Suprapubic skin (tissue), 4 donors: Measurements from ENCODE around the gene GSTM2. TPM values are rescaled to one million over a fixed set of nuclear protein-coding genes. Genes with fewer than 3 reads are reported as not detected.

Experiments used
- DNase-seq, 2 donors: peaks; one replicate each; pipeline ENCODE4 v3.0.0-alpha.2; 2019; ENCODE audit warnings: low spot score in 2 of 2
- H3K27ac ChIP-seq: fragments of 200-600 bp; sonication (generic); one replicate; pipeline ENCODE4 v1.5.1; 2019
- H3K27me3 ChIP-seq: fragments of 200-600 bp; sonication (generic); one replicate; pipeline ENCODE4 v1.5.1; 2019
- H3K36me3 ChIP-seq: fragments of 200-600 bp; sonication (generic); one replicate; pipeline ENCODE4 v1.5.1; 2019
- H3K4me1 ChIP-seq: fragments of 200-600 bp; sonication (generic); one replicate; pipeline ENCODE4 v1.5.1; 2019
- H3K4me3 ChIP-seq: fragments of 200-600 bp; sonication (generic); one replicate; pipeline ENCODE4 v1.5.1; 2019; ENCODE audit warnings: mild to moderate bottlenecking
- H3K9me3 ChIP-seq: fragments of 200-600 bp; sonication (generic); one replicate; pipeline ENCODE4 v1.5.1; 2019
- CTCF ChIP-seq, 2 donors: fragments of 200-600 bp in 1 of 2; fragments of 450-650 bp in 1 of 2; sonication (generic) in 1 of 2; IDR thresholded peaks; one replicate each; pipeline ENCODE4 v1.5.1; 2016 to 2019; ENCODE audit warnings: antibody characterized with exemption in 2 of 2, mild to moderate bottlenecking in 1 of 2, moderate library complexity in 1 of 2
- EP300 ChIP-seq: sonication (generic); formaldehyde crosslinking; IDR thresholded peaks from one replicate; pipeline ENCODE4 v1.6.1; 2017; ENCODE audit warnings: antibody characterized with exemption
- POLR2A ChIP-seq, 2 donors: fragments of 450-650 bp; IDR thresholded peaks; one replicate each; pipeline ENCODE4 v1.6.1; 2017; ENCODE audit warnings: antibody characterized with exemption in 2 of 2, mild to moderate bottlenecking in 2 of 2, moderate library complexity in 2 of 2
- POLR2AphosphoS5 ChIP-seq, 3 donors: sonication (generic); formaldehyde crosslinking; IDR thresholded peaks; one replicate each; pipeline ENCODE4 v1.6.1; 2017; ENCODE audit warnings: antibody characterized with exemption in 3 of 3
- whole genome bisulfite sequencing: methylation state at CpG from one replicate; pipeline ENCODE4 v1.1.5; 2018; 5-methylcytosine and 5-hydroxymethylcytosine counted together
- total RNA-seq, 4 donors: library from RNA; depleted of rRNA; stranded (reverse); fragments of >200 nt; gene quantifications; one replicate each; pipeline ENCODE4 v1.1.0, GENCODE V29; 2016

The GSTM2 gene
- total RNA-seq, 4 donors from 2014 or later = 103 to 366 (median 186) TPM

- Histone ChIP-seq H3K36me3 (no peaks in the 10 kb centered on the region), H3K4me1 (peaks cover 28% of the 10 kb centered on the region), H3K4me3 (peak overlapping the region; percentile 30), H3K9me3 (no peaks in the 10 kb centered on the region), H3K27ac (no peak overlapping the region), H3K27me3 (no peaks in the 10 kb centered on the region)
- TF ChIP-seq POLR2AphosphoS5 (IDR thresholded peaks at IDR 0.05) (no peak), EP300 (no peak), POLR2A (IDR thresholded peaks at IDR 0.05) (no peak), CTCF (IDR thresholded peaks at IDR 0.05) (no peak)
- no peak for DNase-seq
- WGBS = 56% methylated on average over 5 of the region's 22 CpGs
Observed at GRCh38 chr1:109712321-109712864, 44.5 kb downstream of the GSTM2 start.

GRCh38 chr1:109713636-109714035 is 45.8 kb downstream of the GSTM2 start:
- Histone ChIP-seq H3K27me3 (no peaks in the 10 kb centered on the region), H3K9me3 (no peaks in the 10 kb centered on the region), H3K36me3 (no peaks in the 10 kb centered on the region), H3K4me1 (peaks cover 34% of the 10 kb centered on the region), H3K4me3 (no peak overlapping the region), H3K27ac (no peak overlapping the region)
- WGBS = 92% methylated on average over 5 of the region's 5 CpGs
- DNase-seq = no peak
- no peak for TF ChIP-seq POLR2AphosphoS5 (IDR thresholded peaks at IDR 0.05)

GRCh38 chr1:109714661-109715372 is 47.0 kb downstream of the GSTM2 start:
- no peaks in the 10 kb centered on the region for H3K36me3 ChIP-seq
- 77% methylated on average over 12 of the region's 12 CpGs for WGBS
- TF ChIP-seq POLR2A (IDR thresholded peaks at IDR 0.05) = no peak
- no peak for TF ChIP-seq POLR2AphosphoS5 (IDR thresholded peaks at IDR 0.05)
- no peak for TF ChIP-seq CTCF (IDR thresholded peaks at IDR 0.05)
- no peak for TF ChIP-seq EP300
- no peaks in the 10 kb centered on the region for H3K9me3 ChIP-seq
- H3K27ac ChIP-seq = no peak overlapping the region
- no peak for DNase-seq
- peaks cover 38% of the 10 kb centered on the region for H3K4me1 ChIP-seq
- H3K4me3 ChIP-seq = no peak overlapping the region
- H3K27me3 ChIP-seq = no peaks in the 10 kb centered on the region

- TF ChIP-seq EP300 = no peak
- TF ChIP-seq POLR2A (IDR thresholded peaks at IDR 0.05) = no peak
- TF ChIP-seq POLR2AphosphoS5 (IDR thresholded peaks at IDR 0.05) = no peak
- no peak for TF ChIP-seq CTCF (IDR thresholded peaks at IDR 0.05)
- H3K27ac ChIP-seq = peak overlapping the region; percentile 3
- H3K4me1 ChIP-seq = peaks cover 38% of the 10 kb centered on the region
- H3K36me3 ChIP-seq = no peaks in the 10 kb centered on the region
- H3K9me3 ChIP-seq = no peaks in the 10 kb centered on the region
- WGBS = 45% methylated on average over 3 of the region's 3 CpGs
- no peak overlapping the region for H3K4me3 ChIP-seq
- DNase-seq = no peak
- no peaks in the 10 kb centered on the region for H3K27me3 ChIP-seq
Observed at GRCh38 chr1:109716121-109716520, 48.3 kb downstream of the GSTM2 start.

- WGBS = 31% methylated on average over 3 of the region's 3 CpGs
- Histone ChIP-seq H3K36me3 (no peaks in the 10 kb centered on the region), H3K27ac (peak overlapping the region; percentile 24), H3K4me1 (peaks cover 38% of the 10 kb centered on the region), H3K4me3 (no peak overlapping the region), H3K9me3 (no peaks in the 10 kb centered on the region), H3K27me3 (no peaks in the 10 kb centered on the region)
- TF ChIP-seq POLR2AphosphoS5 (IDR thresholded peaks at IDR 0.05) (no peak), EP300 (no peak), POLR2A (IDR thresholded peaks at IDR 0.05) (no peak), CTCF (IDR thresholded peaks at IDR 0.05) (no peak)
- DNase-seq = no peak
Observed at GRCh38 chr1:109716570-109717090, 48.8 kb downstream of the GSTM2 start.
